ENCODE results near the gene GPR6. TPM values are rescaled to one million over a fixed set of nuclear protein-coding genes. Genes with fewer than 3 reads are reported as not detected.

The GPR6 gene
- total and polyA plus RNA-seq, 8 donors: 0.09 to 0.21 (median 0.12) TPM; not detected in 5

DNA sequence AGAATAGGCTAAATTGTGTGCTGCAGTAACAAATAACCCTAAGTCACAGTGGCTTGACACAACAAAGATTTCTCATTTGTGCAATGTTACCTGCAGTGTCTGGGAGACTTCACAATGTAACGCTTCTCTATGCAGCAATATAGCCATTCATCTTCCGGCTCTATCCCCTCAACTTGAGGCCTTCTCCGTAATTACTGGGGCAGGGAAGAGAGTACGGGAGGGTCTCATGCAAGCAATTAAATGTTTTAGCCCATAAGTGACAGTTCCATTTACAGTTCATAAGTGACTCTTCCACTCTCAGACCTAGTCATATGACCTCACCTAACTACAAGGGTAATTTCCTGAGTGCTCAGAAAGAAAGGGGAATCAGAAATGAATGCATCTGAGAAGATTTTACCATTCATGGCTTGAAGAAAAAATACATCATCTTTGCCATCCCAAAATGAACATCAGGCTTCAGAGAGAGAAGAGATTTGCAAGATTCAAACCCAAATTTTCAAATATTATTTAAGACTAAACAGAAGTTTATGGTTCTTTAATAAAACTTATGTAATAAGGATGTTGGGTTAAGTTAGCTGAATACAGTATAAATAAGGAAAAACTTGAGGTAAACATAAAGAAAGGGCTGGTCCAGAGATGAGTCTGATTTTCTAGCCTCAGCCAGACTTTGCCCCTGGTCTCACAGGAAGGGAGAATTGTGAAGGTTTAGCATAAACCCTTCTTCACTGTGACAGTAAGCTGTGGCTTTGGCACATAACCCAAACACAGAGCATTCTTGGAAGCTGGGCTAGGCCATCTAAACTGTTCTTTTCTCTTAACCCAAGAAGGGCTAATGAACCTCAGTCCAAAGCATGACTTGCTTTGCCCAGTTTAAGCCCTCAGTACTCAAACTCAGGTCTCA is 13.3 kb downstream of the GPR6 start:
- WGBS, 2 donors: 81 to 87% methylated on average over 4 of the region's 4 CpGs
- no peak for FAIRE-seq
- no peak overlapping the region for H3K4me3 ChIP-seq
- H3K9me3 ChIP-seq: no peaks in the 10 kb centered on the region
- ATAC-seq: no peak
- no peak for DNase-seq
- intact Hi-C loops (cut with DNase I): no loop called here
- no peaks in the 10 kb centered on the region for H3K36me3 ChIP-seq
- TF ChIP-seq, protein P1, sequence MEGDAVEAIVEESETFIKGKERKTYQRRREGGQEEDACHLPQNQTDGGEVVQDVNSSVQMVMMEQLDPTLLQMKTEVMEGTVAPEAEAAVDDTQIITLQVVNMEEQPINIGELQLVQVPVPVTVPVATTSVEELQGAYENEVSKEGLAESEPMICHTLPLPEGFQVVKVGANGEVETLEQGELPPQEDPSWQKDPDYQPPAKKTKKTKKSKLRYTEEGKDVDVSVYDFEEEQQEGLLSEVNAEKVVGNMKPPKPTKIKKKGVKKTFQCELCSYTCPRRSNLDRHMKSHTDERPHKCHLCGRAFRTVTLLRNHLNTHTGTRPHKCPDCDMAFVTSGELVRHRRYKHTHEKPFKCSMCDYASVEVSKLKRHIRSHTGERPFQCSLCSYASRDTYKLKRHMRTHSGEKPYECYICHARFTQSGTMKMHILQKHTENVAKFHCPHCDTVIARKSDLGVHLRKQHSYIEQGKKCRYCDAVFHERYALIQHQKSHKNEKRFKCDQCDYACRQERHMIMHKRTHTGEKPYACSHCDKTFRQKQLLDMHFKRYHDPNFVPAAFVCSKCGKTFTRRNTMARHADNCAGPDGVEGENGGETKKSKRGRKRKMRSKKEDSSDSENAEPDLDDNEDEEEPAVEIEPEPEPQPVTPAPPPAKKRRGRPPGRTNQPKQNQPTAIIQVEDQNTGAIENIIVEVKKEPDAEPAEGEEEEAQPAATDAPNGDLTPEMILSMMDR (IDR thresholded peaks at IDR 0.05): no peak
- H3K4me1 ChIP-seq: no peaks in the 10 kb centered on the region
- H3K27me3 ChIP-seq: no peaks in the 10 kb centered on the region
- H3K27ac ChIP-seq: no peak overlapping the region

DNA sequence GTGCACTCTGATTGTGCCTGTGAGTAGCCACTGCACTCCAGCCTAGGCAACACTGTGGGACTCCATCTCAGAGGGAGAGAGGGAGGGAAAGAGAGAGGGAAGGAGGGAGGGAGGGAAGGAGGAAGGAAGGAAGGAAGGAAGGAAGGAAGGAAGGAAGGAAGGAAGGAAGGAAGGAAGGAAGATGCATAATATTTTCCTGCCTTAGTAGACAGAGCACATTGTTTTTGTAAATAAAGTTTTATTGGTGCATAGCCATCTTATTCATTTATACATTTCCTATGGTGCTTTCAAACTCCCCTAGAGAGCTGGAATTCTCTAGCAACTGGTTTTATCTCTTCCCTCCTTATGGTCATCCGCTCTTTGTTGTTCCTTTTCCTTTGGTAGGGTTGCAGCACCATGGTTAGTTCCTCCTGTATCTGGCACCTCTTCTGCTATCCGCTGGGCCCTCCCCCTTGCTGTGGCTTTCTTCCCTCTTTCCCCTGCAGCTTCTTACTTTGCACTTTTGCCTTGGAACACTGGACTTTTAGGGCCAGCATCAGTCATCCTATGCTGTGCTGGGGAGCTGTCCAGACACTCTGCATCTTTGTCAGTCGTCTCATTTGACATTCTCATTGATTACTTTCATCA is 20.2 kb downstream of the GPR6 start:
- DNase-seq (no peak), FAIRE-seq (no peak), ATAC-seq (no peak)
- no peaks in the 10 kb centered on the region for H3K36me3 ChIP-seq
- TF ChIP-seq, protein P1 (IDR thresholded peaks at IDR 0.05): no peak
- 17 to 43% methylated on average over 3 of the region's 3 CpGs for WGBS, 2 donors
- H3K27ac ChIP-seq: no peak overlapping the region
- H3K4me1 ChIP-seq: no peaks in the 10 kb centered on the region
- H3K27me3 ChIP-seq: peaks cover 0 to 7% (median 0%) of the 10 kb centered on the region in 4 donors
- H3K4me3 ChIP-seq: no peak overlapping the region
- intact Hi-C loops (cut with DNase I): no loop called here
- no peaks in the 10 kb centered on the region for H3K9me3 ChIP-seq

DNA sequence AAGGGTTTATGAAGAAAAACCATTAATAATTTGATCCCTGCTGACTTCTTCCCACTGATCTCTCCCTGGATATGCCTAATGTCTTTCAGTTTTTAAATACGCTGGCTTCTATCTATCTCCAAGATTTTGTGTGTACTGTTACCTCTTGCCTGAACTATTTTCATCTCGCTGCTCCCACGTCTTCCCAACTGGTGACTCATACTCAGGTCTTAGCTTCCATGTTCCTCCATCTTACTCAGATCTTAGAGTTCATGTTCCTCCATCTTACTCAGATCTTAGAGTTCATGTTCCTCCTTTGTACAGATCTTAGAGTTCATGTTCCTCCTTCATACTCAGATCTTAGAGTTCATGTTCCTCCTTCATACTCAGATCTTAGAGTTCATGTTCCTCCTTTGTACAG is 21.6 kb downstream of the GPR6 start:
- no peak for FAIRE-seq
- Histone ChIP-seq H3K36me3 (no peaks in the 10 kb centered on the region), H3K27me3 (peaks cover 0 to 7% (median 0%) of the 10 kb centered on the region in 4 donors), H3K27ac (no peak overlapping the region), H3K4me1 (no peaks in the 10 kb centered on the region), H3K9me3 (no peaks in the 10 kb centered on the region), H3K4me3 (no peak overlapping the region)
- no peak for ATAC-seq
- no peak for DNase-seq
- intact Hi-C loops (cut with DNase I): no loop called here
- WGBS, 2 donors: 66 to 69% methylated on average over 3 of the region's 3 CpGs
- TF ChIP-seq, protein P1 (IDR thresholded peaks at IDR 0.05): no peak

DNA sequence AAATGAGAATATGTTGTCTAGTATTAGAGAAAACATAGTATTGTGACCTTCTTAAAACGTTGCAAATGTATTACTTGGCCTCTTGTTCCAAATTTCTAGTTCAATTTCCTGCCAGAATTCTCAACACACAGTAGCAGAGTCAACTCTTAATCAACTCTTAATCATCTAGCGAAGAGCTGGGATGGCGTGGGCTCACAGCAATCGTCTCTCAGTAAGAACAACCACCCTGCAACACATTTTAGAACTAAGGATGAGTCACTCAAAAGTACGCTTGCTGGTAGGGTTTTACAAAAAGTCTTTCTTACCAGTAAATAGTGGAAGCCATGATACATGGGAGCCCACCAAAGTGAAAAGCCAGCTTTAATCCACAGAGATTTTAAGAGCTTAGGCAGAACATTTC is 24.6 kb downstream of the GPR6 start:
- 57 to 65% methylated on average over 5 of the region's 5 CpGs for WGBS, 2 donors

More for the DNA sequence above, 24.6 kb downstream of the GPR6 start:
- intact Hi-C loops (cut with DNase I): no loop called here
- Histone ChIP-seq H3K9me3 (no peaks in the 10 kb centered on the region), H3K4me1 (no peaks in the 10 kb centered on the region), H3K4me3 (no peak overlapping the region), H3K36me3 (no peaks in the 10 kb centered on the region), H3K27ac (no peak overlapping the region), H3K27me3 (peaks cover 0 to 7% (median 0%) of the 10 kb centered on the region in 4 donors)
- DNase-seq (no peak), FAIRE-seq (no peak), ATAC-seq (no peak)
- TF ChIP-seq, protein P1 (IDR thresholded peaks at IDR 0.05): no peak

Data from pancreas (tissue), 10 donors.